T-helper 1 cell treated with Interleukin-12 subunit alpha and Interleukin-12 subunit beta and Interleukin-4 antibody, amounts not matched to agents 30 ng/mL and 1 ng/mL, for 36 hours (primary cell): Measurements from ENCODE around the gene TOE1. TPM values are rescaled to one million over a fixed set of nuclear protein-coding genes. Genes with fewer than 3 reads are reported as not detected.
"Not testable (repeated sequence)": the region's sequence is repeated elsewhere in the genome, so short reads cannot be mapped to it uniquely, and the experiment has no call there.

Experiments
- intact Hi-C: fragments of 100-400 bp; cut with micrococcal nuclease; formaldehyde crosslinking; loops from one replicate; pipeline ENCODE4 v1.15.1; 2024
- total RNA-seq: library from RNA; stranded (reverse); gene quantifications from 2 replicates; pipeline ENCODE4 v1.2.3, GENCODE V29; 2022

Gene TOE1
- total RNA-seq, 1 donor from 2014 or later = 25.2 TPM

DNA sequence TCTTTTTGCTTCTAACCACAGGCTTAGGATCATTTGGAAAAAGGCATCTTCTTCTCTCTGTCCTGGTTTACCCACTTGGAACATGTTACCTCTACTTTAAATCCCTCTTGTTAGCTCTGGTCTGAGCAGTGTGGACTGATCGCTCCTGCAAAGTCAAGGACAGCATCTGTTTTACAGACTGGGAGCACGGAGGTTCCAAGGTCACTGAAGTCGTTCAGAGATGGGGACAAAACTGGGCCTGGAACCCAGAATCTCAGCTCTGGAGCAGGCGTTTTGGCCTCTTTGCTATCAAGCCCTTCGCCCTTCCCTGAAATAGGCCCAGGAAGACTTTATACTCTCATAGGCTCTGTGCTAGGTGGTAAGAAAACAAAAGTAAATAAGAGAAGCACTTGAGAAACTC, 11.5 kb downstream of the TOE1 start:
- intact Hi-C loops = no loop called here

DNA sequence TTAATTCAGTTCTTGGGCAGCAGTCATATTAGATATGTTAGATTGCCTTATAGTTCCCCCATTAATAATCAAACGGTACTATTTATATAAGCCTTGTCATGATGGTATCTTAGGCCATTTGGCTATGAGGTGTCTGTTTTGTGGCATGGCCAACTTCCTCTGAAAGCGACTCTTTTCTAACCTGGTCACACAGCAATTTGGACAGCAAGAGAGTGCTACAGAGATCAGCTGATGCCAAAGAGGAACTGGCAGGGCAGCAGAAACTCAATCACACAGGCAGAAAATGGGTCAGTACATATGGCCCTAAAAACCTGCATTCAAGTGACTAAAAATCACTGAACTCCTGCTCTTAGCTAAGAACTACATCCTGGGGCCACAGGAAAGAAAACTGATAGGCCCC, 13.7 kb downstream of the TOE1 start:
- intact Hi-C loops = no loop called here

DNA sequence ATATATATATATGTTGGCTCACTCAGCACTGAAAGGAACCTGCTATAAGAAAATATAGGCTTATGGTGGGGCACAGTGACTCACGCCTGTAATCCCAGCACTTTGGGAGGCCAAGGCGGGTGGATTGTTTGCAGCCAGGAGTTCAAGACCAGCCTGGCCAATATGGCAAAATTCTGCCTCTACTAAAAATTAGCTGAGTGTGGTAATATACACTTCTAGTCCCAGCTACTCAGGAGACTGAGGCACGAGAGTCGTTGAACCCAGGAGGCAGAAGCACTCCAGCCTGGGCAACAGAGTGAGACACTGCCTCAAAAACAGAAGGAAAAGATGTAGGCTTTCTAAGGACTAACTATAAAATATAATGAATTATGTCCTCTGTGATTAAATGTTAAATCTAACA, 14.9 kb downstream of the TOE1 start:
- intact Hi-C loops = no loop called here

DNA sequence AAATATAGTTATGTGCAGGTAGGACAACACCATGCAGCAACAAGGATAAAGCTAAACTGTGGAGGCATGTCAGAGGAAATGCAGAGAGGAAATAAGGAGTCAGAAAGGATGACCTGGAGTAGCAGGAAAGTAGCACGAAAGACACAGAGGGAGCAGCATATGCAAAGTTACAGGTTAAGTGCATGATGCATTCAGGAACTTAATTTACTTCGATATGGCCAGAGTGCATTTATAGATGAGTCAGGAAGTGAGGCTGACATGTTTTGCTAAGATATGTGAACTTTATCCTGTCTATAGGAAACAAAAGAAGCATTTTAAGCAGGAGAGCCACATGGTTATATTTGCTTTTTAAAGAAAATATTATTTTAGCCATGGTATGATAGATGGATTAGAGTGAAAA, 15.7 kb downstream of the TOE1 start:
- intact Hi-C loops = no loop called here

DNA sequence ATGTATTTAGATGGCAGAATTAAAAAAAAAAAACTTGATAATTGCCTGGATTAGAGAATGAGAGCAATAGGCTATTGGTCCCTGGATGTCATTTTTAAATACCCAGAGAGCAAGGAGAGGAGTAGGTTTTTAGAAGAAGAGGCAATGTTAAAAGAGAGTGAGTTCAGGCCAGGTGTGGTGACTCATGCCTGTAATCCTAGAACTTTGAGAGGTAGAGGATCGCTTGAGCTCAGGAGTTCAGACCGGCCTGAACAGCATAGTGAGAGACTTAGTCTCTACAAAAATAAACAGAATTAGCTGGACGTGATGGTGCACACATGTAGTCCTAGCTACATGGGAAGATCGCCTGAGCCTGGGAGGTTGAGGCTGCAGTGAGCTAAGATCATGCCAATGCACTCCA, 16.2 kb downstream of the TOE1 start:
- intact Hi-C loops = no loop called here

DNA sequence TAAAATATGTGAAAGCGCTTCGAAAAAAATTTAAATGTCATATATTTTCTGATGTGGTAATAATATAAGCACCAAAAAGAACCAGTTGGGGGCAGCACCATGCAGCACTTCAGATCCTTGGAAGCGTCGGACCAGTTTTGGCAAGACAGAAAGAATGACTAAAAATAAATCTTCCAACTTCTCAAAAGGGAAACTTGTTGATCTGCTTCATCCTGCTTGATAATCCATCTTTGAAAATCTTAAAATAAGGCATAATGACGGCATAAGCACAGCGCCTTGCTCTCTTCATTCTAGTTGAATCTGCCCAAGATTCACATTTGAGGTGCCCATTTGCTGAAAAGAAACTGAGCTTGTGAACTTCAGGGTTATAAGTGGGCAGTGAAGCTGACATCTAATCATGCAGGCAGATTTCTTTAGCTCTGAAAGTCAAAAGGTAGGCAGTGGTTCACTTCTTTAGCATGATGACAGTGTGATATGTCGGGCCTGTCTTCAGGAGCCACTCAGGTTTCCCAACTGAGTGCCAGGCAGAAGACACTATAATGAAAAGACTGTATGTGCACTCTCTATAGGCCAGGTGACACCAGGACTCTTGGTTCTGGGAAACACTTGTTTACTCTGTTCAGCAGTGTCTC, 20.0 kb downstream of the TOE1 start:
- intact Hi-C loops = loop anchor here (1.0 kb wide), 2 partner anchors 133 to 210 kb away; no protein-coding TSS in a partner anchor

DNA sequence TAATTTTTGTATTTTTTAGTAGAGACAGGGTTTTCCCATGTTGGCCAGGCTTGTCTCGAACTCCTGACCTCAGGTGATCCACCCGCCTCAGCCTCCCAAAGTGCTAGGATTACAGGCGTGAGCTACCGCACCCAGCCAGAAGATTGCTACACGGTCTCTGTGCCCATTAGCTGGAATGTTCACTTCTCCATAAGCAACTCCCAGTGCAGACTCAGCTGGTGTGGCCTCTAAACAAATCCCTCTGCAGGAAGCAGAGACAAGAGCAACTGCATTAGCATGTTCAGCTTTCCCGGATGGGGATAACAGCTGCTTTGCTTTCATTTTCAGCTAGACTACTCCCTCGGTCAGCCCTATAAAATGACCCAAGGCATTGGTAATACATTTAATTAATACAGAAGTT, 21.0 kb downstream of the TOE1 start:
- intact Hi-C loops = loop anchor here (1.0 kb wide), 1 partner anchor 209 kb away; no protein-coding TSS in a partner anchor

DNA sequence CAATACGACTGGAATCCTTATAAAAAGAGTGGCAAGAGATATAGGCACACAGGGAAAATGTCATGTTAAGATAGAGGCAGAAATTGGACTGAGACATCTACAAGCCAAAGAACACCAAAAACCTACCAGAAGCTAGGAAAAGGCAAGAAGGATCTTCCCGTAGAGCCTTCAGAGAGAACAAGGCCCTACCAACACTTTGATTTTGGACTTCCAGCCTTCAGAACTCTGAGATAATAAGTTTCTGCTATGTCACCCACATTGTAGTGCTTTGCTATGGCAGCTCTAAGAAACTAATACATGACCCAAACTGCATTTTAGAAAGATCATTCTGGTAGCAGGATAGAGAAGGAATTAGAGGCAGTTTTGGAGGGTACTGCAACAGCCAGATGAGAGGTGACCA, 24.3 kb downstream of the TOE1 start:
- intact Hi-C loops = no loop called here

DNA sequence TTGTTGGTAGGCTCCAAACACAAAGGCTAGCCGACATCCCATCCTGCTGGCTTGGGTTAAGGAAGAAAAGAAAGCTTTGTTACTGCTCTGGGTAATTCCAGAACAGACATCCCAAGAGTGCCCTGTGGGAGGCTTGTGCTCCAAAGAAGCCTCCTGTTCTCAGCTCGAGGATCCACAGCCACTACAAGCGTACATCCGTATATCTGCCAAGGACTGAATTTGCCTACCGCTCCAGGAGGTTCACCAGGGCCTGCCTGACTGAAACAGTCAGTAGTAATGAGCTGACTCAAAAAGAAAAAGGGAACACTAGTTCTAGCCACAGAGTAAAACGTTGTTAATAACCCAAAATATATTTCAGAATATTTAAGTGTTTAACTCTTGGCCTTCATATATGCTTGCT, 25.1 kb downstream of the TOE1 start:
- intact Hi-C loops = no loop called here

DNA sequence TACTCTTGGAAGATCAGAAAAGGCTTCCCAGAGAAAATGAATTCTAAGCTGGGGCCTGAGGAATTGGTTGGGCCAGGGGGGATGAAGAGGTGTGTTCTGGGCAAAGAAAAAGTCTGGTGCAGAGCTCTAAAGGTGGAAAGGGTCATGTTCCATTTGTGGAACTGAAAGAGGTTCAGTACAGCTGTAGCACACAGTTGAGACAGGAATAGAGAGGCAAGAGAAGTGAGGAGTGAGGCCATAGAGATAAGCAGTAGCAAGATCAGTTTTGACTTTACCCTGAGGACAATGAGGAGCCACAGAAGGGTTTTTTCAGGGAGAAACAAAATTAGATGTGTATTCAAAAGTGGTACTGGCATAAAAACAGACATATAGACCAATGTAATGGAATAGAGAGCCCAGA, 30.6 kb downstream of the TOE1 start:
- intact Hi-C loops = no loop called here

DNA sequence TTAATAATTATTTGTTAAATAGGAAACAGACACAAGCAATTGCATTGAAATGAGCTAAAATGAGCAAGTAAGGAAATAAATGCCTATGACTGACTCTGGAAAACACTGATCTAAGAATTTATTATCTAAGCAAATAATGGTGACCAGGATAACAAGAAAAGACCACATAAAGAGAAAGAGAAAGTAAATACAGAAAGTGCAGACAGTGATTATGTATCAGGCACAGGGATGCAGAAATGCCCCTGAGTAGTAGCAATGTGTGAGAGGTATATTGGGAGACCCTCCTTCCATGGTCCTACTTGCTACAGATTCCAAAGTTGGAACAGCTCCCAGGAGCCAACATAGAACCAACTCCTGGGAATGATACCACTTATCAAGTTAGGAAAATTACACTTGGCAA, 33.6 kb downstream of the TOE1 start:
- intact Hi-C loops = no loop called here

DNA sequence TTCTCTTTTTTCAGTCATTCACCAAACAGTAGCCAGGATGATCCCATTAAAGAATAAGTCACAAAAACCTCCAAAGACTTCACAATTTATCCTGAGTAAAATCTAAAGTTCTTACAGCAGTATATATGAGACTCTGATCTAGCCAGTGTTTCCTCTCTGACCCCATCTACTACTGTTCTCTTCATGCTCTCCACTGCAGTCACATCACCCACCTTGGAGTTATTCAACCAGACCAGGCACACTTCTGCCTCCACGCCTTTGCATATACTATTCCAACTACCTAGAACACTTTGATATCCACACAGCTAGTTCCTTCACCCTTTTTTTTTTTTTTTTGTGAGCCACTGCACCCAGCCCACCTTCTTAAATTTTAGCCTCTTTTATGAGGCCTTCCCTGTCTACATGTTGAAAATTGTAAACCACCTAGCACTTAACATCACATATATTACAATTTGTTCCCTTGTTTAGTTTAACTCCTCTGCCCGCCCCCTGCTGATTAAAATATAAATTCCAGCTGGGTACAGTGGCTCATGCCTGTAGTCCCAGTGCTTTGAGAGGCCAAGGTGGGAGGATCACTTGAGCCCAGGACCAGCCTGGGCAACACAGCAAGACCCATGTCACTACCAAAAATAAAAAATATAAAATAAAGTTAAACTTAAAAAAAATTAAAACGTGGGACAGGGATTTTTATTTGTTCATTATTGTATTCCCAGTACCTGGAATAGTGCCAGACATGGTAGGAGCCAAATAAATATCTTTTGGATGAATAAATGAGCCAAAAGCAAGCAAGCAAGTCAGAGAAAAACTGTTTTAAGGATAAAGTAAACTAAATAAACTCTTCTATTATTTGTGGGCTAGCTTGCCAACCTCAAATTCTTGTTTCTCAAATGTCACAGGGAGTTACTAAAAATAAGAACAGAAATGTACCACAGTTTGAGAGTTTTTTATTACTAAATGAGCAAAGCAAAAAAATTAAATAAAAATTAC, 35.4 kb downstream of the TOE1 start:
- intact Hi-C loops = no loop called here

DNA sequence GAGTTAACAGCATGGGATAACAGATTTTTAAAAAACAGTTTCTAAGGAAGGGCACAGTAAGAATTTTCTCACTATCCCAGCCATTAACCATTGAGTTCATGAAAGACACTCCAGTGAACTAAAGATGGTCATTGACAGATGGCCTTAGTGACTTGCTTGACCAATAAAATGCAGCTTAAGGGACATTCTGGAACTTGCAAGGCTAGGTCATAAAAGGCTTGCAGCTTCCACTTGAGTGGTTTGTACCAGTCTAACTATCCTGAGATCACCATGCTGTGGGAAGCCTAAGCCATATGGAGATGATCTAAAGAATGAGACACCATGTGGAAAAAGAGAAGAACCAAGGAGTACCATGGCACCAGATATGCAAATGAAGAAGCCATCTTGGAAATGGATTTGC, 38.2 kb downstream of the TOE1 start:
- intact Hi-C loops = no loop called here

DNA sequence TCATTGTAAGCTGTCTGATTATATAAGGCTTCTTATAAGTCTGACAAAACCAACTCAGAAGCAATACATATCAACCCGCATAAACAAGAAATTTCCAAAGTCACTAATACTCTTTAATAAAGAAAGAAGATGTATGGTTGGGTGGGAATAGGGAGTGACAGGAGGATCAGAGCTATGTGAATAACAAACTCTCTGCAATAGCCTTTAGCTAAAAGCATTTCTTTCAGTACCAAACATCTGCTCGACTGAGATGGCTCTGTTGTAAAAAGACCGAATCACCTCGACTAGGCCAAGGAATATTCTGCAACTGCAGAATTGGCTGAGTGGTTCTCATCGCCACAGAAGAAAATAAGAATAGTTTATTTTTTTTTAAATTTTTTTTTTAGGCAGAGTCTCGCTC, 39.6 kb downstream of the TOE1 start:
- intact Hi-C loops = no loop called here

DNA sequence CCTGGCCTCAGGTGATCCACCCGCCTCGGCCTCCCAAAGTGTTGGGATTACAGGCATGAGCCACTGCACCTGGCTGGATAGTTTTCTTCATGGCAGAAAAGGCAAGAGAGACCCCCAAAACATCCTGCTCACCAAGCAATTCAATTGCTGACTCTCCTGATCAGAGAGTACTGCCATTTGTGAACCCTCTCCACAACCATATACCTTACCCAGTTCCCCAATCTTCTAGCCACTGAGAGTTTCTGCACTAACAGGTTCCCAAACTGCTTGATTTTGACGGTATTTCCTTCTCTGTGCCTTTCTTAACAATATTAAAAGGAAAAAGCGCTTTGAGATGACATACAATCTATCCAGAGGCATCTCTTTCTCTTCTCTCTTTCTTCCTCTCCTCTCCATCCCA, 40.2 kb downstream of the TOE1 start:
- intact Hi-C loops = no loop called here

DNA sequence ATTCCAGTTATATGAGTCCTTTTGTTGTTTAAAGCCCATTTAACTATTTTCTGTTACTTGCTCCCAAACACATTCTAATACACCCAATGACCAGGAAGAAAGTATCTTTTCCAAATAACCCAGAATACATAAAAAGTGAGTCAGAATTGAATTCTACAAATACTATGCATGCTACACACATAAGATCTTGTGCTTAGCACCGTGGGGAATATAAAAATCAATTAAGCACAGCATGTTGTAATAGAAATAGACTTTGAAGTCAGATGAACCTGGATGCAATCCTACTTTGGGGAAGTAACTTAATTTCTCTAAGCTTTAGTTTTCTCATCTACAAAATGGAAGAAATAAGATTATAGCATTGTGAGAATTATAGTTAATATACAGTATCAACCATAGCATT, 40.8 kb downstream of the TOE1 start:
- intact Hi-C loops = no loop called here

DNA sequence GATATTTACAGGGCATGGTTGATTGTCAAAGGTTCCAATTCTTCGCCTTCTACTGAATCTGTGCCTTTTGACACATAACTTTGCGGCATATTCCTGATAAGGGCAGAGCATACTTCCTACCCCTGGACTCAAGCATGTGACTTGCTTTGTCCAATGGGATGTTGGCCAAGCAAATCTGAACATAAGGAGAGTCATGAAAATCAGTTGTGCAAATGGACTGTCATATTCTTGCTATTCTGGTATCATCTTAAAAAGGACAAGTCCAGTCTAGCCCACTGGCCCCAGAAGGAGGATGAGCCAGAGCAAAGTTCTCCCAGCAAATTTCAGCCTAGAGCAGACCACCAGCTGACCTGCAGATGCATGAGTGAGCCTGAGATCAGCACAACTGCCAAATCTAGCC, 41.3 kb downstream of the TOE1 start:
- intact Hi-C loops = no loop called here

DNA sequence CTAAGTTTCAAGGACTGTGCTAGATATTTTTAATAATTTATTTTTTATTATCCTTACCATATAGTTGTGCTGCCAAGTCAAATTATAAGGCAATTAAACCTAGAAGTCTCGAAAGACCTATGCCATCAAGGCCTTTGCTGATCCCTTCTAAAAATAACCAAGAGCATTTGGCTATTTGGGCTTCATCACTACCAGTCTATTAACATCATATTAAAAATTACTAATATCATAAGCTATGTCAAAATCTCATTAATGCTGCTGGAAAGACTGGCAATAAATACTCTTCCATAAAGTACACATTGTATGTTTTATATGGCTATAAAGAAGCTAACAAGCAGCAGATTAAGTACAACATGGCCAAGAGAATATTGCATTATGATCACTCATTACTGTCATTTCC, 43.2 kb downstream of the TOE1 start:
- intact Hi-C loops = no loop called here

DNA sequence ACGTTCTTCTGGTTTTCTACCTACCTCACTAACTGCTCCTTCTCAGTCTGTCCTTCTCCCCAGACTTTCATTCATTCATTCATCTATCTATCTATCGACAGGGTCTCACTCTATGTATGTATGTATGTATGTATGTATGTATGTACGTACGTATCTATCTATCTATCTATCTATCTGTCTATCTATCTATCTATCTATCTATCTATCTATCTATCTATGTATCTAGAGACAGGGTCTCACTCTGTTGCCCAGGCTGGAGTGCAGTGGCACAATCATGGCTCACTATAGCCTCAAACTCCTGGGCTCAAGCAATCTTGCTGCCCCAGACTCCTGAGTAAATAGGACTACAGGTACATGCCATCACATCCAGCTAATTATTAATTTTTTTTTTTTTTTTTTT, 44.2 kb downstream of the TOE1 start:
- intact Hi-C loops = not testable (repeated sequence)

DNA sequence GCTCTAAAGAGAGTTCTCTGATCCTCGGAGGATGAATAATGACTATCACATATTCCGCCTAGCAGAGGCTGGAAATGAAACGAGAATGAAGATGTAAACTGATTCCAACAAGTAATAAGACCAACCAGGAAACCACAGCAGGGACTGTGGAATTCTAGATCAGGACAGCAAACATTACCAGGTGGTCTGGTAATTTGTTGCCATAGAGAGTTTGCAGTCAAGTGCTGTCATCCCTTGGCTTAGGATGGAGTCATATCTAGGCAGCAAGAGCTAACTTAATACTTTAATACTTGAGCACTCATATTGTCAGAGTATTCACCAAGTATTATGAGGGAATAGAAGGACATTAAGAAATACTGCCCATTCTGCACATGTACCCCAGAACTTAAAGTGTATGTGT, 45.3 kb downstream of the TOE1 start:
- intact Hi-C loops = no loop called here

DNA sequence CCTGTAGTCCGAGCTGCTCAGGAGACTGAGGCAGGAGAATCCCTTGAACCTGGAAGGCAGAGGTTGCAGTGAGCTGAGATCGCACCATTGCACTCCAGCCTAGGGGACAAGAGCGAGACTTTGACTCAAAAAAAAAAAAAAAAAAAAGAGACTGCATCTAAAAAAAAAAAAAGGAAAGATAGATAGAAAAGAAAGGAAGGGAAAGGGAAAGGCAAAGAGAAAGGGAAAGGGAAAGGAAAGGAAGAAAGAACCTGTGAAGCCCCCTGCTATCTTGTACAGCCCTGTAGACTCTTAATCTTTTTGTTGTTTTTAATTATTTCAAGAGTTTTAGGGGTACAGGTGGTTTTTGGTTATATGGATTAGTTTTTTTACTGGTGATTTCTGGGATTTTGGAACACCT, 46.2 kb downstream of the TOE1 start:
- intact Hi-C loops = no loop called here
